Epithelial cell of esophagus (primary cell): Measurements from ENCODE around the gene TUBB.
"Not testable (repeated sequence)": the region's sequence is repeated elsewhere in the genome, so short reads cannot be mapped to it uniquely, and the experiment has no call there.

Experiments
- DNase-seq: peaks from one replicate; pipeline ENCODE4 v3.0.0; 2010; ENCODE audit warnings: low read depth
- H3K4me3 ChIP-seq: 2 replicates; pipeline ENCODE4 v1.5.1; 2011; ENCODE audit warnings: mild to moderate bottlenecking, low read length, control low read depth
- TF ChIP-seq, protein P1 (sequence below): IDR thresholded peaks from 2 replicates; pipeline ENCODE4 v1.5.1; 2011; ENCODE audit warnings: low read depth, mild to moderate bottlenecking, low read length, control low read depth, inconsistent platforms; ENCODE audit not compliant: insufficient read depth; ENCODE audit errors: missing control alignments

Gene TUBB

DNA sequence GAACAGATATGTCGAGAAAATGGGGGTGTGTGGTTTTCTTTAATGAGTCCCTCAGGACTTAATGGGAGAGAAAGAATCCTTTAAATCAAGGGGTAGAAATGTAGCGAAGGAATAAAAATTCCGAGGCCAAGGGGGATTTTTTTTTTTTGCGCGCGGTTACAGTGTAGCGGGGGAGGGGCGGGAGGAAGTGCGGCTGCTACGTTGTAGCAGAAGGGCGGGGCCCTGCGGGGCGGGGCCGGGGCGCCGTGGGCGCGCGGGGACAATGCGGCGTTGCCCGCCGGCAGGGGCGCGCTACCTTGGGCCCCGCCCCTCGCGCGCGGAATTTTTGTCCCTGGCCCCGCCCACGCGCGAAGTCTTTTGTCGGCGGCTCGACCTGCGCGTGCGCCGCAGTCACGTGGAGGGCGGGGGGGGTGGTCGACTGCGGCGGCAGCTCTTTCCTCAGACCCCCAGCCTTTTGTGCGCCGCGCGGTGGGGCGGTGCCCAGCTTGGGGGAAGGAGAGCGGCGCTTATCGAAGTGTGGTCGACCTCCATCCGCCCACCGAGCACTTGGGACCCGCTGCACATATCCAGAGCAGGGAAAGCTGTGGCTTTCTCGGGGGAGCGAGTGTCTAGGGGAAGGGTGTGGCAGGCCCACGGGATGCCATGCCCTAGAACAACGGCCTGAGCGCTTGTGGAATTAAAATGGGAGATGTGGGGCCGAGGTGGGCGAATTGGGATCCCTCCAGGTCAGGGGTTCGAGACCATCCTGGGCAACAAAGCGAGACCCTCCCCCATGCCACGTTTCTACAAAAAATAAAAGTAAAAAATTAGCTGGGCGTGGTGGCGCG, 1.3 kb downstream of the TUBB start:
- TF ChIP-seq, protein P1, sequence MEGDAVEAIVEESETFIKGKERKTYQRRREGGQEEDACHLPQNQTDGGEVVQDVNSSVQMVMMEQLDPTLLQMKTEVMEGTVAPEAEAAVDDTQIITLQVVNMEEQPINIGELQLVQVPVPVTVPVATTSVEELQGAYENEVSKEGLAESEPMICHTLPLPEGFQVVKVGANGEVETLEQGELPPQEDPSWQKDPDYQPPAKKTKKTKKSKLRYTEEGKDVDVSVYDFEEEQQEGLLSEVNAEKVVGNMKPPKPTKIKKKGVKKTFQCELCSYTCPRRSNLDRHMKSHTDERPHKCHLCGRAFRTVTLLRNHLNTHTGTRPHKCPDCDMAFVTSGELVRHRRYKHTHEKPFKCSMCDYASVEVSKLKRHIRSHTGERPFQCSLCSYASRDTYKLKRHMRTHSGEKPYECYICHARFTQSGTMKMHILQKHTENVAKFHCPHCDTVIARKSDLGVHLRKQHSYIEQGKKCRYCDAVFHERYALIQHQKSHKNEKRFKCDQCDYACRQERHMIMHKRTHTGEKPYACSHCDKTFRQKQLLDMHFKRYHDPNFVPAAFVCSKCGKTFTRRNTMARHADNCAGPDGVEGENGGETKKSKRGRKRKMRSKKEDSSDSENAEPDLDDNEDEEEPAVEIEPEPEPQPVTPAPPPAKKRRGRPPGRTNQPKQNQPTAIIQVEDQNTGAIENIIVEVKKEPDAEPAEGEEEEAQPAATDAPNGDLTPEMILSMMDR: no peak
- DNase-seq: peak; percentile 90
- H3K4me3 ChIP-seq: peak overlapping the region; percentile 68

DNA sequence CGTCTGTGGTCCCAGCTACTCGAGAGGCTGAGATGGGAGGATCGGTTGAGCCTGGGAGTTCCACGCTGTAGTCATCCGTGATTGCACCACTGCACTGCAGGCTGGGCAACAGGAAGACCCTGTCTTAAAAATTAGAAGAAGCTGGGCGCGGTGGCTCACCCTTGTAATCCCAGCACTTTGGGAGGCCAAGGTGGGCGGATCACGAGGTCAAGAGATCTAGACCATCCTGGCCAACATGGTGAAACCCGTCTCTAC, 1.8 kb downstream of the TUBB start:
- DNase-seq: peak; percentile 53
- peak overlapping the region; percentile 68 for H3K4me3 ChIP-seq

DNA sequence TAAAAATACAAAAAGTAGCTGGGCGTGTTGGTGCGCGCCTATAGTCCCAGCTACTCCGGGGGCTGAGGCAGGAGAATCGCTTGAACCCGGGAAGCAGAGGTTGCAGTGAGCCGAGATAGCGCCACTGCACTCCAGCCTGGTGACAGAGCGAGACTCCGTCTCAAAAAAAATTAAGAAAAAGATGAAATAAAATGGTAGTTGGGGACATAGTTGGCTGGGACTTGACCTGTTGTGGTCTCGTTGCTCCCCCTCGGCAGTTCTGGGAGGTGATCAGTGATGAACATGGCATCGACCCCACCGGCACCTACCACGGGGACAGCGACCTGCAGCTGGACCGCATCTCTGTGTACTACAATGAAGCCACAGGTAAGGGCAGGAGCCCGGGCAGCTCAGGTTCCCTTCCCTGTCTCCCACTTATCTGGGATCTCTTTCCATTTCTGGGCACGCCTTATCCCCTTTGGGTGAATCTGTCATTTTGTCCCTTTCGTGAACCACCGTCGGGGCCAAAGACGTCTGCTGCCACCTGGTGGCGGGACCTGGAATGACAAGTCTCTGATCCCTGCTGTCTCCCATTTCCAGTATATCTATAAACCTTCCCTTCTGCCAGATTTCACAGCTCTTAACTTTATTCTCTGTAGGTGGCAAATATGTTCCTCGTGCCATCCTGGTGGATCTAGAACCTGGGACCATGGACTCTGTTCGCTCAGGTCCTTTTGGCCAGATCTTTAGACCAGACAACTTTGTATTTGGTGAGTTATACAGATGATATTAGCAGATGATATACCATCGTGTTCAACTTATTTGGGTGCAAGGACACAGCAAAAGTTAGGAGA, 2.3 kb downstream of the TUBB start:
- H3K4me3 ChIP-seq: peak overlapping the region; percentile 68

DNA sequence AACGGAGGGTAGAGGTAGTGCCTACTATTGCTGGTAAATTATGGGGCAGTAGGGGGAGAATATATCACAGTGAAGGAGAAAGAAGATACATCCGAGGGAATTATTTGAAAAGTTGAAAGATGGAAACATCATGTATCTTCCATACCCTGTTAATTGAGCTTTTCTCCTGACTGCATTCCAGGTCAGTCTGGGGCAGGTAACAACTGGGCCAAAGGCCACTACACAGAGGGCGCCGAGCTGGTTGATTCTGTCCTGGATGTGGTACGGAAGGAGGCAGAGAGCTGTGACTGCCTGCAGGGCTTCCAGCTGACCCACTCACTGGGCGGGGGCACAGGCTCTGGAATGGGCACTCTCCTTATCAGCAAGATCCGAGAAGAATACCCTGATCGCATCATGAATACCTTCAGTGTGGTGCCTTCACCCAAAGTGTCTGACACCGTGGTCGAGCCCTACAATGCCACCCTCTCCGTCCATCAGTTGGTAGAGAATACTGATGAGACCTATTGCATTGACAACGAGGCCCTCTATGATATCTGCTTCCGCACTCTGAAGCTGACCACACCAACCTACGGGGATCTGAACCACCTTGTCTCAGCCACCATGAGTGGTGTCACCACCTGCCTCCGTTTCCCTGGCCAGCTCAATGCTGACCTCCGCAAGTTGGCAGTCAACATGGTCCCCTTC, 3.1 kb downstream of the TUBB start:
- H3K4me3 ChIP-seq, DNase-seq: not testable (repeated sequence)

More for the DNA sequence above, 2.3 kb downstream of the TUBB start:
- DNase-seq: peak; percentile 80
- TF ChIP-seq, protein P1: peak; percentile 94

DNA sequence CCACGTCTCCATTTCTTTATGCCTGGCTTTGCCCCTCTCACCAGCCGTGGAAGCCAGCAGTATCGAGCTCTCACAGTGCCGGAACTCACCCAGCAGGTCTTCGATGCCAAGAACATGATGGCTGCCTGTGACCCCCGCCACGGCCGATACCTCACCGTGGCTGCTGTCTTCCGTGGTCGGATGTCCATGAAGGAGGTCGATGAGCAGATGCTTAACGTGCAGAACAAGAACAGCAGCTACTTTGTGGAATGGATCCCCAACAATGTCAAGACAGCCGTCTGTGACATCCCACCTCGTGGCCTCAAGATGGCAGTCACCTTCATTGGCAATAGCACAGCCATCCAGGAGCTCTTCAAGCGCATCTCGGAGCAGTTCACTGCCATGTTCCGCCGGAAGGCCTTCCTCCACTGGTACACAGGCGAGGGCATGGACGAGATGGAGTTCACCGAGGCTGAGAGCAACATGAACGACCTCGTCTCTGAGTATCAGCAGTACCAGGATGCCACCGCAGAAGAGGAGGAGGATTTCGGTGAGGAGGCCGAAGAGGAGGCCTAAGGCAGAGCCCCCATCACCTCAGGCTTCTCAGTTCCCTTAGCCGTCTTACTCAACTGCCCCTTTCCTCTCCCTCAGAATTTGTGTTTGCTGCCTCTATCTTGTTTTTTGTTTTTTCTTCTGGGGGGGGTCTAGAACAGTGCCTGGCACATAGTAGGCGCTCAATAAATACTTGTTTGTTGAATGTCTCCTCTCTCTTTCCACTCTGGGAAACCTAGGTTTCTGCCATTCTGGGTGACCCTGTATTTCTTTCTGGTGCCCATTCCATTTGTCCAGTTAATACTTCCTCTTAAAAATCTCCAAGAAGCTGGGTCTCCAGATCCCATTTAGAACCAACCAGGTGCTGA, 3.9 kb downstream of the TUBB start:
- TF ChIP-seq, protein P1: peak; percentile 6
- H3K4me3 ChIP-seq, DNase-seq: not testable (repeated sequence)

DNA sequence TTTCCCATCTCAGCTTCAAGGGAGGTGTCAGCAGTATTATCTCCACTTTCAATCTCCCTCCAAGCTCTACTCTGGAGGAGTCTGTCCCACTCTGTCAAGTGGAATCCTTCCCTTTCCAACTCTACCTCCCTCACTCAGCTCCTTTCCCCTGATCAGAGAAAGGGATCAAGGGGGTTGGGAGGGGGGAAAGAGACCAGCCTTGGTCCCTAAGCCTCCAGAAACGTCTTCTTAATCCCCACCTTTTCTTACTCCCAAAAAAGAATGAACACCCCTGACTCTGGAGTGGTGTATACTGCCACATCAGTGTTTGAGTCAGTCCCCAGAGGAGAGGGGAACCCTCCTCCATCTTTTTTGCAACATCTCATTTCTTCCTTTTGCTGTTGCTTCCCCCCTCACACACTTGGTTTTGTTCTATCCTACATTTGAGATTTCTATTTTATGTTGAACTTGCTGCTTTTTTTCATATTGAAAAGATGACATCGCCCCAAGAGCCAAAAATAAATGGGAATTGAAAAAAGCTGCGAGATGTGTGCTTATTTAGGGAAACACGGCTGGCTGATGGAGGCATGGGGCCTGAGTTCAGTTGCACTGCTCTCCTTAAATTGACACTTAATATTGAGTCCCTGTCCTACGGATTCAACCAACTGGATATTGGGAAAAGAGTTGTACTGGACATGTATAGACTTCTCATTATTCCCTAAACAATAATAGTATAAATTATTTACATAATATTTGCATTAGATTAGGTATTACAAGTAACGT, 4.9 kb downstream of the TUBB start:
- TF ChIP-seq, protein P1: no peak
- no peak overlapping the region for H3K4me3 ChIP-seq
- DNase-seq: no peak
